ENCODE data around the gene BCAS3. TPM values are rescaled to one million over a fixed set of nuclear protein-coding genes. Genes with fewer than 3 reads are reported as not detected.

Gene BCAS3
- total RNA-seq, 1 donor from 2014 or later = 30.5 TPM

DNA sequence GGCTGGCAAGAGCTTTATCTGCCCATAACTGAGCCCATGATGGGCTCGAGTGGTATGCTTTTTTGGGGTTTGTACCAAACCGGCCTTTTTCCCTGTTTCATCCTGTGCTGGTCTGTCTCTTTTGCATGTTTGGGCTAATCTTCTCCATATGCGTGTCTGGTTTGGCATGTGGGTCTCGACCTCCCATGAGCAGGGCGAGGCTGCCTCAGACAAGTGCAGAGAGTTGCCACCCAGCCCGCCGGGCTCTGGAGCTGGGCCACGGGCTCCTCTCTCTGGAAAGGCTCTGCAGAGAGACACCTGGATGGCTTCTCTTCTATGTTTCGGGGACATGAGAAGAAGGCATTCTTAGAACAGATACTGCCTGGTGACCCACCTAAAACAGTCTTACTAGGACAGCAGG is 654.2 kb downstream of the BCAS3 start:
- TF ChIP-seq, protein P1, sequence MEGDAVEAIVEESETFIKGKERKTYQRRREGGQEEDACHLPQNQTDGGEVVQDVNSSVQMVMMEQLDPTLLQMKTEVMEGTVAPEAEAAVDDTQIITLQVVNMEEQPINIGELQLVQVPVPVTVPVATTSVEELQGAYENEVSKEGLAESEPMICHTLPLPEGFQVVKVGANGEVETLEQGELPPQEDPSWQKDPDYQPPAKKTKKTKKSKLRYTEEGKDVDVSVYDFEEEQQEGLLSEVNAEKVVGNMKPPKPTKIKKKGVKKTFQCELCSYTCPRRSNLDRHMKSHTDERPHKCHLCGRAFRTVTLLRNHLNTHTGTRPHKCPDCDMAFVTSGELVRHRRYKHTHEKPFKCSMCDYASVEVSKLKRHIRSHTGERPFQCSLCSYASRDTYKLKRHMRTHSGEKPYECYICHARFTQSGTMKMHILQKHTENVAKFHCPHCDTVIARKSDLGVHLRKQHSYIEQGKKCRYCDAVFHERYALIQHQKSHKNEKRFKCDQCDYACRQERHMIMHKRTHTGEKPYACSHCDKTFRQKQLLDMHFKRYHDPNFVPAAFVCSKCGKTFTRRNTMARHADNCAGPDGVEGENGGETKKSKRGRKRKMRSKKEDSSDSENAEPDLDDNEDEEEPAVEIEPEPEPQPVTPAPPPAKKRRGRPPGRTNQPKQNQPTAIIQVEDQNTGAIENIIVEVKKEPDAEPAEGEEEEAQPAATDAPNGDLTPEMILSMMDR (conservative IDR thresholded peaks at IDR 0.05) = no peak

GRCh38 chr17:61333136-61333535 is 655.5 kb downstream of the BCAS3 start:
- Mint-ChIP-seq H3K4me3 (no peak overlapping the region), H3K9me3 (no peaks in the 10 kb centered on the region), H3K4me1 (peaks cover 22% of the 10 kb centered on the region), H3K27me3 (ENCODE audit: low read depth) (no peaks in the 10 kb centered on the region), H3K36me3 (ENCODE audit: low read depth) (no peaks in the 10 kb centered on the region), H3K27ac (ENCODE audit: unreplicated experiment) (peak overlapping the region; percentile 28)
- no peak for DNase-seq (ENCODE audit: low read depth, low spot score)
- TF ChIP-seq, protein P1 (conservative IDR thresholded peaks at IDR 0.05) = no peak

More for the DNA sequence above, 654.2 kb downstream of the BCAS3 start:
- Mint-ChIP-seq H3K36me3 (ENCODE audit: low read depth) (no peaks in the 10 kb centered on the region), H3K9me3 (no peaks in the 10 kb centered on the region), H3K27ac (ENCODE audit: unreplicated experiment) (no peak overlapping the region), H3K4me3 (no peak overlapping the region), H3K27me3 (ENCODE audit: low read depth) (no peaks in the 10 kb centered on the region), H3K4me1 (peaks cover 15% of the 10 kb centered on the region)
- no peak for DNase-seq (ENCODE audit: low read depth, low spot score)

- TF ChIP-seq, protein P1 (conservative IDR thresholded peaks at IDR 0.05) = no peak
- H3K27me3 Mint-ChIP-seq (ENCODE audit: low read depth) = no peaks in the 10 kb centered on the region
- H3K4me3 Mint-ChIP-seq = no peak overlapping the region
- H3K4me1 Mint-ChIP-seq = peaks cover 26% of the 10 kb centered on the region
- no peaks in the 10 kb centered on the region for H3K9me3 Mint-ChIP-seq
- no peaks in the 10 kb centered on the region for H3K36me3 Mint-ChIP-seq (ENCODE audit: low read depth)
- H3K27ac Mint-ChIP-seq (ENCODE audit: unreplicated experiment) = peak overlapping the region; percentile 43
- DNase-seq (ENCODE audit: low read depth, low spot score) = no peak
Observed at GRCh38 chr17:61334673-61335072, 657.0 kb downstream of the BCAS3 start.

- H3K4me1 Mint-ChIP-seq = peaks cover 26% of the 10 kb centered on the region
- no peaks in the 10 kb centered on the region for H3K36me3 Mint-ChIP-seq (ENCODE audit: low read depth)
- no peak for DNase-seq (ENCODE audit: low read depth, low spot score)
- H3K9me3 Mint-ChIP-seq = no peaks in the 10 kb centered on the region
- H3K27me3 Mint-ChIP-seq (ENCODE audit: low read depth) = no peaks in the 10 kb centered on the region
- H3K27ac Mint-ChIP-seq (ENCODE audit: unreplicated experiment) = peak overlapping the region; percentile 43
- no peak overlapping the region for H3K4me3 Mint-ChIP-seq
- TF ChIP-seq, protein P1 (conservative IDR thresholded peaks at IDR 0.05) = no peak
Observed at GRCh38 chr17:61335105-61335844, 657.6 kb downstream of the BCAS3 start.

- no peak for DNase-seq (ENCODE audit: low read depth, low spot score)
- H3K4me1 Mint-ChIP-seq = peaks cover 22% of the 10 kb centered on the region
- H3K27ac Mint-ChIP-seq (ENCODE audit: unreplicated experiment) = peak overlapping the region; percentile 69
- H3K27me3 Mint-ChIP-seq (ENCODE audit: low read depth) = no peaks in the 10 kb centered on the region
- no peak overlapping the region for H3K4me3 Mint-ChIP-seq
- TF ChIP-seq, protein P1 (conservative IDR thresholded peaks at IDR 0.05) = no peak
- H3K36me3 Mint-ChIP-seq (ENCODE audit: low read depth) = no peaks in the 10 kb centered on the region
- no peaks in the 10 kb centered on the region for H3K9me3 Mint-ChIP-seq
Observed at GRCh38 chr17:61335845-61336655, 658.4 kb downstream of the BCAS3 start.
